ENCODE results near the gene DAW1.
"Not testable (repeated sequence)": the region's sequence is repeated elsewhere in the genome, so short reads cannot be mapped to it uniquely, and the experiment has no call there.

DAW1 gene

GRCh38 chr2:227921648-227922047, 50.2 kb downstream of the DAW1 start:
- no peak for DNase-seq

GRCh38 chr2:227932001-227932400, 60.6 kb downstream of the DAW1 start:
- no peak for DNase-seq

- no peak for DNase-seq
Observed at GRCh38 chr2:227932403-227932802, 61.0 kb downstream of the DAW1 start.

- DNase-seq: no peak
Observed at GRCh38 chr2:227933884-227934283, 62.5 kb downstream of the DAW1 start.

GRCh38 chr2:227936249-227936648, 64.8 kb downstream of the DAW1 start:
- not testable (repeated sequence) for DNase-seq

GRCh38 chr2:227939271-227940027, 68.0 kb downstream of the DAW1 start:
- DNase-seq: peak; percentile 5 to 6

GRCh38 chr2:227942021-227942420, 70.6 kb downstream of the DAW1 start:
- no peak for DNase-seq

- no peak for DNase-seq
Observed at GRCh38 chr2:227942965-227943364, 71.5 kb downstream of the DAW1 start.

- no peak for DNase-seq
Observed at GRCh38 chr2:227960317-227960716, 88.9 kb downstream of the DAW1 start.

- DNase-seq: no peak
Observed at GRCh38 chr2:227971619-227972230, 100.3 kb downstream of the DAW1 start.

- DNase-seq: no peak
Observed at GRCh38 chr2:227973241-227973640, 101.8 kb downstream of the DAW1 start.

Data from AML-193 (cell line).